Activated naive CD4-positive, alpha-beta T cell treated with anti-CD3 and anti-CD28 coated beads, Interleukin-2, amount 10 ng/mL, durations not matched to agents 5 hours and 36 hours (primary cell): ENCODE results near the gene RBP3. TPM values are rescaled to one million over a fixed set of nuclear protein-coding genes. Genes with fewer than 3 reads are reported as not detected.

Experiments used
- total RNA-seq, 2 experiments: library from RNA; stranded (reverse); gene quantifications; one replicate each; pipeline ENCODE4 v1.2.3, GENCODE V29; 2021

The RBP3 gene
- total RNA-seq, result not detected

GRCh38 chr10:47348138-47348651 lies at the start of gene RBP3:
Gene RBP3, plus strand, starts transcription at chr10:47348363. Its CDS starts 122 bp downstream, at chr10:47348485.

GRCh38 chr10:47299611-47300428 lies 48.3 kb upstream of the RBP3 start, which contains the start of gene GDF10:
Gene GDF10, plus strand, starts transcription at chr10:47300197. Its CDS starts 455 bp downstream, at chr10:47300652.

GRCh38 chr10:47322300-47323061 lies 25.7 kb upstream of the RBP3 start, which contains the start of gene GDF2:
Gene GDF2, plus strand, starts transcription at chr10:47322454. Its CDS starts 215 bp downstream, at chr10:47322669.

GRCh38 chr10:47384148-47384921 lies 36.2 kb downstream of the RBP3 start, which contains the start of gene ZNF488:
Gene ZNF488, minus strand, starts transcription at chr10:47384293. Its CDS starts 15,464 bp downstream, at chr10:47368829.

Other genes starting within 250 kb of the RBP3 start
- not detected for gene GDF10, start 48.2 kb upstream of the RBP3 start, total RNA-seq
- gene GDF2, start 25.9 kb upstream of the RBP3 start, total RNA-seq, result not detected
- under 1 TPM in 1 of 2 experiments, not detected in 1; 0.08 TPM for gene ZNF488, start 35.9 kb downstream of the RBP3 start, total RNA-seq
- gene ANXA8, start 135.8 kb downstream of the RBP3 start, total RNA-seq, result under 1 TPM in 1 of 2 experiments, not detected in 1; 0.24 TPM
- gene FAM25G, start 143.3 kb downstream of the RBP3 start, total RNA-seq, result not detected
- gene AGAP9, start 175.3 kb downstream of the RBP3 start, total RNA-seq, result 1 to 10 TPM; 5.0 to 5.5 TPM